ENCODE data around the gene WSB1.

The WSB1 gene

GRCh38 chr17:27333410-27333980 is 39.6 kb downstream of the WSB1 start:
- H3K4me3 ChIP-seq (ENCODE audit: low read depth, low read length) = peak overlapping the region; percentile 56
- CTCF ChIA-PET = interaction anchor here (0.7 to 12.3 kb wide), 35 partner anchors 8 to 569 kb away, joined by 3 to 269 read pairs (median 4); no protein-coding TSS in a partner anchor
- POLR2A ChIA-PET = interaction anchor here (1.3 to 1.5 kb wide), 2 partner anchors 39 to 97 kb away, joined by 8 to 19 read pairs; partner anchors contain the start of gene WSB1
- TF ChIP-seq CTCF (IDR thresholded peaks at IDR 0.05; ENCODE audit: insufficient read depth, low read length, missing control alignments) = no peak
- no peak for DNase-seq (ENCODE audit: low read depth, low spot score)

- POLR2A ChIA-PET = no interaction called here
- no peak for TF ChIP-seq CTCF (IDR thresholded peaks at IDR 0.05; ENCODE audit: insufficient read depth, low read length, missing control alignments)
- DNase-seq (ENCODE audit: low read depth, low spot score) = no peak
- no peak overlapping the region for H3K4me3 ChIP-seq (ENCODE audit: low read depth, low read length)
- CTCF ChIA-PET = interaction anchor here (1.3 to 12.3 kb wide), 3 partner anchors 15 to 265 kb away, joined by 4 to 269 read pairs (median 75); no protein-coding TSS in a partner anchor
Observed at GRCh38 chr17:27336184-27336583, 42.3 kb downstream of the WSB1 start.

- no peak for DNase-seq (ENCODE audit: low read depth, low spot score)
- CTCF ChIA-PET = interaction anchor here (1.1 to 16.8 kb wide), 6 partner anchors 11 to 265 kb away, joined by 3 to 173 read pairs (median 3); no protein-coding TSS in a partner anchor
- no peak for TF ChIP-seq CTCF (IDR thresholded peaks at IDR 0.05; ENCODE audit: insufficient read depth, low read length, missing control alignments)
- POLR2A ChIA-PET = no interaction called here
- H3K4me3 ChIP-seq (ENCODE audit: low read depth, low read length) = no peak overlapping the region
Observed at GRCh38 chr17:27338536-27338985, 44.6 kb downstream of the WSB1 start.

GRCh38 chr17:27339198-27339835 is 45.4 kb downstream of the WSB1 start:
- ChIA-PET POLR2A (no interaction called here), CTCF (interaction anchor here (1.1 to 25.6 kb wide), 4 partner anchors 10 to 262 kb away, joined by 3 to 634 read pairs (median 88); no protein-coding TSS in a partner anchor)
- no peak for TF ChIP-seq CTCF (IDR thresholded peaks at IDR 0.05; ENCODE audit: insufficient read depth, low read length, missing control alignments)
- DNase-seq (ENCODE audit: low read depth, low spot score) = no peak
- H3K4me3 ChIP-seq (ENCODE audit: low read depth, low read length) = no peak overlapping the region

GRCh38 chr17:27339836-27340550 is 46.1 kb downstream of the WSB1 start:
- TF ChIP-seq CTCF (IDR thresholded peaks at IDR 0.05; ENCODE audit: insufficient read depth, low read length, missing control alignments) = no peak
- CTCF ChIA-PET = interaction anchor here (1.1 to 25.6 kb wide), 7 partner anchors 9 to 261 kb away, joined by 3 to 634 read pairs (median 5); no protein-coding TSS in a partner anchor
- no peak overlapping the region for H3K4me3 ChIP-seq (ENCODE audit: low read depth, low read length)
- no peak for DNase-seq (ENCODE audit: low read depth, low spot score)
- POLR2A ChIA-PET = interaction anchor here (1.4 kb wide), 1 partner anchor 45 kb away, joined by 4 read pairs; no protein-coding TSS in a partner anchor

Data from AG04449 (cell line).